ENCODE results near the gene CD109.
"Not testable (repeated sequence)": the region's sequence is repeated elsewhere in the genome, so short reads cannot be mapped to it uniquely, and the experiment has no call there.

GRCh38 chr6:73805221-73805620, 109.2 kb downstream of the CD109 start:
- TF ChIP-seq, protein P1, sequence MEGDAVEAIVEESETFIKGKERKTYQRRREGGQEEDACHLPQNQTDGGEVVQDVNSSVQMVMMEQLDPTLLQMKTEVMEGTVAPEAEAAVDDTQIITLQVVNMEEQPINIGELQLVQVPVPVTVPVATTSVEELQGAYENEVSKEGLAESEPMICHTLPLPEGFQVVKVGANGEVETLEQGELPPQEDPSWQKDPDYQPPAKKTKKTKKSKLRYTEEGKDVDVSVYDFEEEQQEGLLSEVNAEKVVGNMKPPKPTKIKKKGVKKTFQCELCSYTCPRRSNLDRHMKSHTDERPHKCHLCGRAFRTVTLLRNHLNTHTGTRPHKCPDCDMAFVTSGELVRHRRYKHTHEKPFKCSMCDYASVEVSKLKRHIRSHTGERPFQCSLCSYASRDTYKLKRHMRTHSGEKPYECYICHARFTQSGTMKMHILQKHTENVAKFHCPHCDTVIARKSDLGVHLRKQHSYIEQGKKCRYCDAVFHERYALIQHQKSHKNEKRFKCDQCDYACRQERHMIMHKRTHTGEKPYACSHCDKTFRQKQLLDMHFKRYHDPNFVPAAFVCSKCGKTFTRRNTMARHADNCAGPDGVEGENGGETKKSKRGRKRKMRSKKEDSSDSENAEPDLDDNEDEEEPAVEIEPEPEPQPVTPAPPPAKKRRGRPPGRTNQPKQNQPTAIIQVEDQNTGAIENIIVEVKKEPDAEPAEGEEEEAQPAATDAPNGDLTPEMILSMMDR (conservative IDR thresholded peaks at IDR 0.05), result not testable (repeated sequence)
- TF ChIP-seq ZFX (IDR thresholded peaks at IDR 0.05), result not testable (repeated sequence)

All from C4-2B (cell line).